G401 (cell line): ENCODE results near the gene IPPK. TPM values are rescaled to one million over a fixed set of nuclear protein-coding genes. Genes with fewer than 3 reads are reported as not detected.
"Not testable (repeated sequence)": the region's sequence is repeated elsewhere in the genome, so short reads cannot be mapped to it uniquely, and the experiment has no call there.

Experiments used
- DNase-seq: peaks from one replicate; pipeline ENCODE4 v3.0.0-alpha.2; 2015; ENCODE audit warnings: low spot score
- in situ Hi-C: cut with HindIII; loops from 2 replicates; pipeline ENCODE4 v1.10.0; 2016; ENCODE audit warnings: low sequenced_read_pairs, mixed read lengths
- total RNA-seq: library from RNA; depleted of rRNA; stranded (reverse); fragments of >200 nt; shearing (Covaris generic); gene quantifications from 2 replicates; pipeline ENCODE4 v1.2.3, GENCODE V29; 2014

The IPPK gene
- total RNA-seq, 1 experiment from 2014 or later: 15.9 TPM

DNA sequence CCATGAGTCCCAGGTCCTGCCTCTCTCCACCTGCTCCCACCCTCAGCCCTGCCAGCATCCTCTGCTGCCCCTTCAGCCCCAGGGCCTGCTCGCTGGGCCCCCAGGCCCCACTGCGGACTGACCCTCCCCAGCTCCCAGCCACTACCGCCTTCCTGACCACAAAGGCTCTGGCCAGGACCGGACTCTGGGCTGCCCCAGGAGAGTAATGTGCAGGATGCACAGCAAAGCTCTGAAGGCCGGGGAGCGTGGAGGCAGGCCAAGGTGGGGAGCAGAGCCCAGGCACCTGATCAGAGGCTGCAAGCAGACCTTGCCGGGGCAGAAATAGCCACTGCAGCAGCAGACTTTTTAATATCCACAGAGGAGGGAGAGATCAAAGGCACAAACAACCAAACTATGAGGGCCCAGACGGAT lies 27.9 kb downstream of the IPPK start:
- DNase-seq: no peak
- in situ Hi-C loops: no loop called here

DNA sequence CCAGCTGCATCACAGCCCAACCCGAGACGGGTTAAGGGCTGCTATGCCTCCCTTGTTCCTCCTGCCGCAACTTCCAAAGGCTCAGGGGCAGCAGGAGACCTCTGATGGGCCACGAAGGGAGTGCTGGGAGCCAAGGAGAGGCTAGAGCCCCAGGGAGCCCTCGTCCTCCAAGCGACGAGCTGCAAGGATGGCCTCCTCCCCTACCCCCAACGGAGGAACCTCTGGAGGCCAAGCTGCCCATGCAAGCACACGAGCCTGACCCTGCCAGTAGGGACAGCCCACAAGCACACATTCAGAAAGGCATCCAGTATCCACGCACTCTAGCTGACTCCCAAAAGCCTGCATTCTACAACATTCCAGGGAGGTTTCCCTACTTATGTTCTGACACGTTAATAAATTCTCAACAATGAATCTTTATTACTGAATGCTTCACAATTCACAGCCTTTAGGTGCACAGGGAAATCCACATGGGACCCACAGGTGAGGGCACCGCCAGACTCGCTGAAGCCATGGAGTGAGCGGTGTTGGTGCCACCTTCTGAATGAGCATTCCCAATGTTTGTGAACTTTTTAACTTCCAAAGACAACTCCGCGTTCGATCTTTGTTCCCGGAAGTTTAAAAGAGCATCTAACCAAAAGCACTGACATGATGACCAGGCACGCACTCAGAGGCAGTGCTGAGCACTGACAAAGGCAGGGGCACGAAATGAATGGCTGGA lies 28.7 kb downstream of the IPPK start:
- DNase-seq: no peak
- in situ Hi-C loops: no loop called here

DNA sequence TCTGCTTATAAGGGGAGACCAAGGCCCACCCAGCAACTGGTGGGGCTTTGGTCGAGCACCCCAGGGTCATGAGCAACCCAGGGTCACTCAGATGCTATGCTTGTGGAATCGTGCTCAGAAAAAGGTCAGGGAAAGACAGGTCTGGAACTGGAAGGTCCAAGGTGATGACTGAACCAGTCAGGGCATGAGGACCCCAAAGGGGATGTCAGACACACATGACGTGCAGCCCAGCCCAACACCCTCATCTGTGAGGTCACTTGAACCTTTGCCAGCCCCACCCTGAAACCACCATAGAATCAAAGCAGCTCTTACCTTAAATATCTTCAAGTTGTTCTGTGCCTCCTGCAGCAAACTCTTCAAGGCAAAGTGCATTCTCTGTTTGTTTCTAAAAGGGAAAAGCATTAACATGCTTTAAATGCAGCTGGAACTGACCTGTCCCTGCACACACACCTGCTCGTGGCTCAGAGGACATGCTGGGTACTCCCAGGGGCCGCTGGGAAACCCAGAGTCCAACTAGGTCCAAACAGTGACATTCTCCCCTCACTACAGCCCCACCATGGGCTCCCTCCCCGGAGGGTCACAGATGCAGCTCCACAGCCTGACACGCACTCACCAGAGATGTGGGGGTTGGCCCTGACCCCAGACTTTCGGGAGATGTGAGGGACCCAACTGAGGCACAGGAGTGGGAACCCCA lies 29.4 kb downstream of the IPPK start:
- no peak for DNase-seq
- in situ Hi-C loops: no loop called here

DNA sequence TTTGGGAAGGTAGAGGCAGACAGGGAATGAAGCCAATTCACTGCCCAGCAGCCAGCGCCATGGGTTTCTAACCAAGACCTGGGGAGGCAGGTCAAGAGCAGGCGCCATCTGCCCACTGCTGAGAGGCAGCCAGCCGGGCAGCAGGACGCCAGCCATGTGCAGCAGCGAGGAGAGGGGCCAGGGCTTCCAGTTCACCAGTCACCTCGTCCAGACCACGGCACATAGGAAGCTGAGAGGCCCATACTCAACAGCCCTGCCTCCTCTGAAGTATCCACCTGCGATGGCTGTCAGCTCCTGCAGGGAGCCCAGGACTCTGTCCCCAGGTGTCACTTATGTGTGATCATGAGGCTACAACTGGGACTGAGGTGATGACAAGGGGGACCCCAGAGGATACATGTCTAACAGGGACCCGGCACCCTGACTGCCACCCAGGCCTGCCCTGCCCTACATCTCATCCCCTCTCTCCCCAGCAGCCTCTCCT lies 30.1 kb downstream of the IPPK start:
- in situ Hi-C loops: no loop called here
- DNase-seq: peak; percentile 80

DNA sequence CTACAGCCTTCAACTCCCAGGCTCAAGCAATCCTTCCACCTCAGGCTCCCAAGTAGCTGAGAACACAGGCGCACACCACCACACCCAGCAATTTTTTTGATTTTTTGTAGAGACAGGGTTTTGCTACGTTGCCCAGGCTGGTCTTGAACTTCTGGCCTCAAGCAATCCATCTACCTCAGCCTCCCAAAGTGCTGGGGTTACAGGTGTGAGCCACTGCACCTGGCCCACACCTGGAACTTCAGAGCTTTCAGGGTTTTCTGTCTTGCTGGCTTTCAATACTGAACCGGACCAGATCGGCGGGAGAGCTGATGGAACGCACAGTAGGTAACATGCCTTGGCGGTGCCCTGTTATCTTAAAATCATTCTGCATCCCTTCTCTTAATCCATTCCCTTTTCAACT lies 30.8 kb downstream of the IPPK start:
- in situ Hi-C loops: no loop called here
- no peak for DNase-seq

DNA sequence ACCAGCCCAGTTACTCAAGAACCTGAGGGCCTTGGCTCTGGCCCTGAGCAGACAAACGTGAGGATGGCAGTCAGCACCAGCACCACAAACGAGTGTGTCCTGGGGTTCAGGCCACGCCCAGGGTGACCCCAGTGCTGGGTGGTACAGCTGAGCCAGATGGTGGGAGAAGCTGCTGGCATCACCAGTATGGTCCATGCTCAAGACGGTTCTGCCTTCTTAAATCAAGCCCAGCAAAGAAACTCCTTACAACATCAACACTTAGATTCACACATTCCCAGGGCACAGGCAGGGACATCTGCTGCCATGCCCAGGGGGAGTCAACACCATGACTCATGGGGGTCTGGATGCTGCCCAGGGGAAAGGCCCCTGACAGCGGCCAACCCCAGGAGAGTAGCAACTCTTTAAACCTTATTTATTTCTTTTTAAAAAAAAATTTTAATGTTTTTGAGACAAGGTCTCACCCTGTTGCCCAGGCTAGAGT lies 31.3 kb downstream of the IPPK start:
- in situ Hi-C loops: no loop called here
- no peak for DNase-seq

DNA sequence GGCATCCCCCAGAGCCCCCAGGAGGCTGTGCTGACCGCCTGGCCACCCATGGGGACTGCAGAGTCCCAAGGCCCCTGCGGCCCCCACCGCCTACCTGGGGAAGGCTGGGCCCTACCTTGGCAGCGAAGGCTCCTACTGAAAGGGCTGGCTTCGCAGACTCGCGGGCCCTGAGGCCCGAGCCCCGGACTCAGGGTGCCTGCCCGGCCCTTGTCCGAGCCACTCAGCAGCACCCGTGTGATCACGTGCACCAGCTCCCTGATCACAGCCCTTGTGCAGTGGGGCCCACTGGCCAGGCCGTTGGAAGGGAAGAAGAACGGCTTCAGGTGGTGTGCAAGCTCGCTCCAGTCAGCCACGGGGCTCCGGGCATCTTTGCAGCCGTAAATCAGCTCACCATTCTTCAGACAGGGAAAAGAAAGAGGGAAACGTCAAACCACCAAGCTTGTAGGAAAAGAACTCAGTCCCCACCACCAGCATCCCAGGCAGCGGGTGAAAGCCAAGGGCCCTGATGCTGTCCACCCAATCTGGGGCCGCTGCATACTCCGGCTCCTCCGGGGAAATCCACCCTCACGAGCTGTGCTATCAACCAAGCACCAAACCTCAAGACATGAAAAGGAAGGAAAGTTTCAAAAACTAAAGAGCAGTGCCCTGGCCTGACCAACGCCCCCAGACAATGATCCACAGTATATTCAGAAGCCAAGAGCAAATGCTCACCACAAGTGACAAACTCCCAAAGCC lies 31.9 kb downstream of the IPPK start:
- in situ Hi-C loops: no loop called here
- no peak for DNase-seq

DNA sequence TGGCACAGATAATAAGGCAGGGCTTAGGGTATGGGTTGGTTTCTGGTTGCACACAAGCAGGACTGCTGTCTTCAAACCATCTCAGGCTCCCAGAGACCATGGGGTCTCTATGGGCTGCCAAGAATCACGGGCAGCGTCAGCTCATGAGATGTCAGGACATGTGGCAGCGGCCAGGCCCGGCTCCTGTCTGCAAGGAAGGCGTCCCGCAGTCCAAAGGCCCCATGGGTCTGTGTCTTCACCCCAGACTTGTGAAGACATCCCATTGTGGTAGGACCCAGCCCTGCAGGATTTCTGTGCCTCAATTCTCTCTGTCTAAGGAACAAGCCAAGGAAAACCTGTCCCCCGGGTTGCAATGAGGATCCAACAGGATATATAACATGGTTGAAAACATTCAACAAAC lies 32.6 kb downstream of the IPPK start:
- DNase-seq: no peak
- in situ Hi-C loops: no loop called here

DNA sequence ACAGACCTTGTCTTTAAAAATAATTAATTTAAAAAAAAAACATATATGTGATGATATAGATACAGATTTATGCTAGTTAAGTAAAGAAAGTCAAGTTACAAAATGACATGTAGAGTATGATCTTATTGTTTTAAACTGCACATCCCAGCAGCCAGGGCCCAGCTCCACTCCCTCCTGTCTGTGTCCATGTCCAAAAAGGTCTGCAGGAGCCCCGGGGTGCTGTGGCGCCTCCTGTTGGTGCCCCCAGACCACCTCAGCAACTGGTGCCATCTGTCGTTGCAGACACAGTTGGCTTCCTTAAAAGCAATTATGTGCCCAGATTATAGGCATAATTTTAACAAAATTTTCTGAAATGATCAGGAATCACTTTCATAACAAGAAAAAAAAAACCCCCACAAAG lies 33.3 kb downstream of the IPPK start:
- DNase-seq: no peak
- in situ Hi-C loops: no loop called here

DNA sequence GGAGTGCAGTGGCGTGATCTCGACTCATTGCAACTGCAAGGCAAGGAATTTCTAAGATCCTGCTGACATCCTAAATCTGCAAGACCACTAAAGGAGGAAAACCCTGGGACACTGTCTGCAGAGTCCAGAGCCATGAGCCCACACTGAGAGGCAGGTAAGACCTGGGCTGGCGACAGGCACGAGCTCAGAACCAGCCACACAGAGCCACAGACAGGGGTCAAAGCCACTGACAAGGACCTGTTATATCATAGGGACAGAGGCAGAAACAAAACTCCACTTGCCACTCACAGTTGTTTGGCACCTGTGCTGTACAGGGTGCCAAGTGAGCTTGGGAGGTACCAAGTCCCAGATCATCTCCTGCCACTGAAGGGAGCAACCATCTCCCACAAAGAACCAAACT lies 34.2 kb downstream of the IPPK start:
- in situ Hi-C loops: no loop called here
- no peak for DNase-seq

DNA sequence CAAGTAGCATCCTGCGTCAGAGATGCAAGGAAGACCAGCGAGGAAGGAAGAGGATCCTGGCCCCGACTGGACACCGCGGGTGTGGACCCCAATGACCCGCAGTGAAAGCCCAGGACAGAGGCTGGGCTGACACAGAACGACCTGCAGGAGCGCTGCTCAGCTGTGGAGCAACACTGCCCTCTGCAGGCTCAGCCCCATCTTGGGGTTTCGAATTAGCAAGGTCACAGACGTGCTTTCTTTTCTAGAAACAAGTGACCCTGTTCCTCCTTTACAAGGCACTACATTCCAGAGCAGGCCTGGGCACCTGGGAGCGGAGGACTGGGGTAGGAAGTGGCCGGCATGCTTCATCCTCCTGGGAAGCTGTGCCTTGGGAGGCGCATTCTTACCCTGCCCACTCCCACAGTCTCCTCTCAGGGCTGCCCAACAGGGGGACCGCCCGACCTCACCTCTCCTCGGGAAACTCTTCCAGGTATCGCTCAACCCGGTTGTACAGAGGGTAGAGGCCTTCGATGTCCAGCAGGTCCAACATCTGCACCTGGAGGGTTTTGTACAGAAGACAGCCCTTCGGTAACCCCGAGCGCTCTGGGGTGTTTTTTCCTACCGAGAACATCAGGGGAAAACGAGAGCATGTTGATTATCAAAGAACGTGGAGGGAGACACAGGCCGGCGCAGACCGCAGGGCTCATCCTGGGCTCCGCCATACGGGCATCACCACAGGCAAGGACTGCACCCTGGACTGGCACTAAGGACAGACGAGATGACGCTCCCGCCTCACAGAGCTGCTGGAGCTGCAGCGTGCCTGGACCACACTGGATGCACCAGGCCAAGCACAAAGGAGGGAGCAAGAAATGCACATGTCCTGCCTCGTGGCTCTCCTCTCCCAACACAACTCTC lies 35.0 kb downstream of the IPPK start:
- in situ Hi-C loops: no loop called here
- DNase-seq: peak; percentile 61

DNA sequence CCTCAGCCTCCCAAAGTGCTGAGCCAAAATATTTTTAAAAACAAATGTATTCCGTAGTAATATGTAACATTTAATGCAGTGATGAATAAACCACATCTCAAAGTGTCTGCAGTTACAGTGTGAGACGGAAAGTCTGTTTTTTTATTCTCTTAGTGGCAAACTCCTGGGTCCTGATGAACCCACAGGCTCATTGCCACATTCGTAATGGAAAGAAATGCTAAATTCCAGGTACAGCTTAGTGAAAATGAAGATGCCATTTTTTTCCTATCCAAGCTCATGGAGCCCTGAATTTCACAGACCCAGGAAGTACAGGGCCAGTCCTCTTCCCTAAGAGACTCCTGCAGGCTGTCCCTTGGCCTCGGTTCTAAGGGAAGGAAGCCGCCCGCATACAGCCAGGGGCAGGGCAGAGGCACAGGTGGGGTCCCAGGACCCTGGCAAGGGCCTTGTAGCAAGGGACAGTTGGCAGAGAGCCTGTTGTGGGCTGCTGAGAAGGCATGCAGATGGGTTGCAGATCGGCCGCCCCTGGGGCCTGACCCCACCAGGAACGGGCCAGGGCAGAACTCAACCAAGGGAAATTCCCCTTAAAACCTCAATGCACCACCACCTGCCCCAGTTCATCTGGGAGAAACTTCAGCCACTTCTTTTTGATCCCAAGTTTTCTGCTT lies 36.2 kb downstream of the IPPK start:
- no peak for DNase-seq
- in situ Hi-C loops: no loop called here

DNA sequence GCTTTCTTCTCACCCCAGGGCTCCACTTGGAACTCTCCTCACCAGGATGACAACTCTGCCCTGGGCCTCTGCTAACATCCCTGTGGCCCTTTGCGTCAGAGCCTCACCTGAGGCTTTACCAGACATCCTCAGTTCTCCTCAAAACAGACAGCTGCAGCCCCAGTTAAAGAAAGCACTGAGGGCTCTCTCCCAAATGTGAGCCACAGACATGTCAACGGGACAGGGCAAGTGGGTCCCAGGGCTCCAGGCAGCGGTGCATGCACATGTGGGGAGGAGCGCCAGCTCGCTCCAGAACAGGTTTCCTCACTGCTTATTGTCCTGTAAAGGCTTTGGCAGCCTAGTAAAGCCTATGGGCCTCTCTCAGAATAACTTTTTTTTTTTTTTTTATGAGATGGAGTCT lies 37.3 kb downstream of the IPPK start:
- in situ Hi-C loops: no loop called here
- DNase-seq: no peak

DNA sequence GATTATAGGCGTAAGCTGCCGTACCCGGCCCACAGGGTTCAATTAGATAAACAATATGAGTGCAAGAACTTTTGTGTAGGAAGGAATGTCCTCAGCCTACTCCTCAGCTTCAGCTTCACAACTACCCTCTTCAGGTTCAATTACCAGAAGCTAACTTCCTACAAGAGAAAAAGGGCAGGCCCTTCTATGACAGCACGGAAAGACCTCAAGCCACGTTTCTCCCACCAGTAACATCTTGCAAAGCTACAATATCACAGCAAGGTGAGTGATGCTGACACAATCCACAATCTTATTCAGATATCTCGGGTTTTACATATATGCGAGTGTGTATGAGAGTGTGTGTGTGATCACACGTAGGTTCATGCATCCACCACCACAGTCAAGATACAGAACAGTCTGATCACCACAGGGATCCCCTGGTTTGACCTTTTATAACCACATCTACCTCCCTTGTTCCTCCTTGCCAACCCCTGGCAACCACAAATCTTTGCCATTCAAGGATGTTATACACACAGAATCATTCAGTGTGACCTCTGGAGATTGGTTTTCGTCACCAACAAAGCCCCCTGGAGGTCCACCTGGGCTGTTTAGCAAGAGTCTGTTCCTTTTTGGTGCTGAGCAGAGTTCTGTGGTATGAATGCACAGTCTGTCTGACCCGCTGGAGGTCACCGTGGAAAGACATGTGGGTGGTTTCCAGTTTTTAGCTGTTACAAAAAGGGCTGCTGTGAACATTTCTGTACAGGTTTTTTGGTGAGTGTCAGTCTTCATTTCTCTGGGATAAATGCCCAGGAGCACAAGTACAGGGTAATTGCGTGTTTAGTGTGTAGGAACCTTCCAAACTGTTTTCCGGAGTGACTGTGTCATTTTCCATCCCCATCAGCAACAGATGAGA lies 38.2 kb downstream of the IPPK start:
- no peak for DNase-seq

DNA sequence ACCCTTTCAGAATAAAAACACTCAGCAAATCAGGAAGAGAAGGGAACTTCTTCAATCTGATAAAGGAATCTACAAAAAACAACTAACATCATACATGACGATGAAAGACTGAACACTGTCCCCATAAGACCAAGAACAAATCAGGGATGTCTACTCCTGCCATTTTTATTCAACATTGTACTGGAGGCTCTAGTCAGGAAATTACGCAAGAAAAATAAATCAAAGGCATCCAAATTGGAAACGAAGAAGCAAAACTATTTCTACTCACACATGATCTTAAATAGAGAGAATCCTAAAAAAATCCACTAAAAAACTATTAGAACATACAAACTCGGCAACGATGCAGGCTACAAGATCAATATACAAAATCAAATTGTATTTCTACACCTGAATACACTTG lies 42.3 kb downstream of the IPPK start:
- in situ Hi-C loops: no loop called here
- no peak for DNase-seq

More for the DNA sequence above, 38.2 kb downstream of the IPPK start:
- in situ Hi-C loops: no loop called here

DNA sequence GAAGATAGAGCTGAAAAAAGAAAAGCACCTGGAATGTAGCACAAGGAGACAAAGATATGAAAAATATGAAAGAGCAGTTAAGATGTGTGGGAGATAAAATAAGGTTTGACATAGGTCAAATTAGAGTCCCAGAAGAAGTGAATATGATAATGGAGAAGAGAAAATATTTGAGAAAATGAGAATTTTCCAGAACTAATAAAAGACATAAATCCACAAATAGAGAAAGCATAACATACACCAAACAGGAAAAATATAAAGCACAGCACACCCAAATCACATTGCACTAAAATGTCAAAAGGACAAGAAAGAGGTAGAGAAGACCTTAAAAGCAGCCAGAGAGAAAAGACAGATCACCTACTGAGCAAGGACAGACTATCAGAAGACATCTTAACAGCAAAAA lies 43.4 kb downstream of the IPPK start:
- no peak for DNase-seq
- in situ Hi-C loops: no loop called here

DNA sequence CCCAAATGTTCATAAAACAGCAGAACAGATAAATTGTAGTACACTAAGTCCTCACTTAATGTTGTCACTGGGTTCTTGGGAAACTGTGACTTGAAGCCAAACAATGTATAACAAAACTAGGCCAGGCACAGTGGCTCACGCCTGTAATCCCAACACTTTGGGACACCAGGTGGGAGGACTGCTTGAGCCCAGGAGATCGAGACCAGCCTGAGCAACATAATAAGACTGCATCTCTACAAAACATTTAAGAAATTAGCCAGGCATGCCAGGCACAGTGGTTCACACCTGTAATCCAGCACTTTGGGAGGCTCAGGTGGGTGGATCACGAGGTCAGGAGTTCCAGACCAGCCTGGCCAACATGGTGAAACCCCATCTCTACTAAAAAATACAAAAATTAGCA lies 46.0 kb downstream of the IPPK start:
- DNase-seq, in situ Hi-C loops: not testable (repeated sequence)

DNA sequence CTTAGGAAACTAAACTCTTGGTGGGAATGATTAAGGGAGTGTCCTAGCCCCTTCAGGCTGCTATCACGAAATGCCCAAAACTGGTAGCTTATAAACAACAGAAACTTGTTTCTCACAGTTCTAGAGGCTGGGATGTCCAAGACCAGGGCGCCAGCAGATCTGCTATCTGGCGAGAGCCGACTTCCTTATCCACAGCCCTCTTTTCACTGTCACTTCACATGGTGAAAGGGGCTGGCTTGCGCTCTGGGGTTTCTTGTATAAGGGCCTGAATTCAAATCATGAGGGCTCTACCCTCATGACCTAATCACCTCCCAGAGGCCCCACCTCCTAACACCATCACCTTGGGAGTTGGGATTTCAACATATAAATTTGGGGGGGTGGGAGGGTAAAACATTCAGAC lies 49.1 kb downstream of the IPPK start:
- no peak for DNase-seq
- in situ Hi-C loops: no loop called here
